ENCODE measurements around the gene UBE2J2. TPM values are rescaled to one million over a fixed set of nuclear protein-coding genes. Genes with fewer than 3 reads are reported as not detected.

UBE2J2 gene
- total RNA-seq, 1 donor, result 51.4 TPM

DNA sequence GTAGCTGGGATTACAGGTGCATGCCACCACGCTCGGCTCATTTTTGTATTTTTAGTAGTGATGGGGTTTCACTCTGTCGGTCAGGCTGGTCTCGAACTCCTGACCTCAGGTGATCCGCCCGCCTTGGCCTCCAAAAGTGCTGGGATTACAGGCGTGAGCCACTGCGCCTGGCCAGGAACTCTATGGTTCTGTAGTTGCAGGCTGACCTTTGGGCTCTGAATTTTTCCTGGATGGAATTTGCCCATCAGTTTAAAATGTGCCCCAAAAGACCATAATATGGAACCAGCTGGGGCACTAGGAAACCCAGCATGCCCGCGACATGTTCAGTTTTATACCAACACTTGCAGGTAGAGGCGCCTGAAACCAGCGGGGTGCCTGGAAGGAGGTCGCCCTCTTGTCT, 5.0 kb upstream of the UBE2J2 start:
- TF ChIP-seq CTCF (IDR thresholded peaks at IDR 0.05; ENCODE audit: insufficient read depth, low read depth, low read length), result no peak
- no peak overlapping the region for H3K4me3 ChIP-seq (ENCODE audit: low read depth, low read length)
- no peak for DNase-seq (ENCODE audit: low read depth)

- no peak for TF ChIP-seq CTCF (IDR thresholded peaks at IDR 0.05; ENCODE audit: insufficient read depth, low read depth, low read length)
- DNase-seq (ENCODE audit: low read depth), result peak; percentile 79
- no peak overlapping the region for H3K4me3 ChIP-seq (ENCODE audit: low read depth, low read length)
Observed at GRCh38 chr1:1275836-1276235, 2.2 kb upstream of the UBE2J2 start.

GRCh38 chr1:1274931-1275431, 1.3 kb upstream of the UBE2J2 start:
- no peak for TF ChIP-seq CTCF (IDR thresholded peaks at IDR 0.05; ENCODE audit: insufficient read depth, low read depth, low read length)
- no peak overlapping the region for H3K4me3 ChIP-seq (ENCODE audit: low read depth, low read length)
- no peak for DNase-seq (ENCODE audit: low read depth)

- no peak for DNase-seq (ENCODE audit: low read depth)
- H3K4me3 ChIP-seq (ENCODE audit: low read depth, low read length), result peak overlapping the region; percentile 74
- TF ChIP-seq CTCF (IDR thresholded peaks at IDR 0.05; ENCODE audit: insufficient read depth, low read depth, low read length), result no peak
Observed at GRCh38 chr1:1274299-1274930, 761 bp upstream of the UBE2J2 start.

- DNase-seq (ENCODE audit: low read depth), result peak; percentile 25
- H3K4me3 ChIP-seq (ENCODE audit: low read depth, low read length), result peak overlapping the region; percentile 76
- TF ChIP-seq CTCF (IDR thresholded peaks at IDR 0.05; ENCODE audit: insufficient read depth, low read depth, low read length), result no peak
Observed at GRCh38 chr1:1273209-1273511, 494 bp downstream of the UBE2J2 start.

GRCh38 chr1:1272341-1273208, 1.1 kb downstream of the UBE2J2 start:
- peak overlapping the region; percentile 76 for H3K4me3 ChIP-seq (ENCODE audit: low read depth, low read length)
- TF ChIP-seq CTCF (IDR thresholded peaks at IDR 0.05; ENCODE audit: insufficient read depth, low read depth, low read length), result no peak
- DNase-seq (ENCODE audit: low read depth), result no peak
